Lower lobe of right lung (tissue), 2 donors: ENCODE results near the gene BBS2. TPM values are rescaled to one million over a fixed set of nuclear protein-coding genes. Genes with fewer than 3 reads are reported as not detected.

Experiments
- ATAC-seq, 2 donors: fragments of 200-7000 bp; cut with Tn5 transposase; one replicate each; pipeline ENCODE4 v1.9.1; 2020 to 2022; ENCODE audit warnings: mild to moderate bottlenecking in 2 of 2, moderate library complexity in 2 of 2
- DNase-seq: peaks from one replicate; pipeline ENCODE4 v3.0.0-alpha.2; 2020
- H3K27ac ChIP-seq: fragments of 200-600 bp; one replicate; pipeline ENCODE4 v1.8.0; 2022
- H3K27me3 ChIP-seq: fragments of 200-600 bp; one replicate; pipeline ENCODE4 v1.8.0; 2022; ENCODE audit warnings: low read depth
- H3K36me3 ChIP-seq: fragments of 200-600 bp; one replicate; pipeline ENCODE4 v1.8.0; 2022; ENCODE audit warnings: mild to moderate bottlenecking
- H3K4me1 ChIP-seq: fragments of 200-600 bp; one replicate; pipeline ENCODE4 v1.8.0; 2022
- H3K4me3 ChIP-seq: fragments of 200-600 bp; one replicate; pipeline ENCODE4 v1.8.0; 2022; ENCODE audit warnings: mild to moderate bottlenecking
- H3K9me3 ChIP-seq: fragments of 200-600 bp; one replicate; pipeline ENCODE4 v1.8.0; 2022
- intact Hi-C: fragments of 100-400 bp; cut with DNase I; formaldehyde crosslinking; loops from one replicate; pipeline ENCODE4 v1.11.0; 2022
- total RNA-seq: library from RNA; stranded (reverse); fragmentation: NEBNext Ultra II Directional; extraction: Animal tissue kit (Norgen Biotek cat#: 25700); gene quantifications from one replicate; pipeline ENCODE4 v1.2.1, GENCODE V29; 2021
- TF ChIP-seq, protein P1 (sequence below): fragments of 200-600 bp; IDR thresholded peaks from one replicate; pipeline ENCODE4 v1.8.0; 2022; ENCODE audit warnings: antibody characterized with exemption, mild to moderate bottlenecking
- donor health status: DM: no; HTN: yes; CAD: no; lungs with severe emphysema.

Gene BBS2
- total RNA-seq, 1 donor from 2014 or later = 42.2 TPM

DNA sequence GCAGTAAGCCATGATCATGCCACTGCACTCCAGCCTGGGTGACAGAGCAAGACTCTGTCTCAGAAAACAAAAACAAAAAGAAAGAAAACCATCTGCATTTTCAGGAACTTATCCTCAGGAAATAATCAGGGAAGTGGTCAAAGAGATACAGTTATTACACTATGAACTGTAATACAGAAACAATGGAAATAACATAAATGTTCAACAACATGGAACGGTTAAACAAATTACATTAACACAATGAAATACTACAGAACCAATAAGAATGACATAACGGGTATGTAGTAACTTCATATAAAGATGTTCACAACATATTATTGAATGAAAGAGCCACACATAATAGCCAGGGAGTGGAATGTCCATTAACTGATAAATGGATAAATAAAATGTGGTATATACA lies 6.7 kb downstream of the BBS2 start:
- TF ChIP-seq, protein P1, sequence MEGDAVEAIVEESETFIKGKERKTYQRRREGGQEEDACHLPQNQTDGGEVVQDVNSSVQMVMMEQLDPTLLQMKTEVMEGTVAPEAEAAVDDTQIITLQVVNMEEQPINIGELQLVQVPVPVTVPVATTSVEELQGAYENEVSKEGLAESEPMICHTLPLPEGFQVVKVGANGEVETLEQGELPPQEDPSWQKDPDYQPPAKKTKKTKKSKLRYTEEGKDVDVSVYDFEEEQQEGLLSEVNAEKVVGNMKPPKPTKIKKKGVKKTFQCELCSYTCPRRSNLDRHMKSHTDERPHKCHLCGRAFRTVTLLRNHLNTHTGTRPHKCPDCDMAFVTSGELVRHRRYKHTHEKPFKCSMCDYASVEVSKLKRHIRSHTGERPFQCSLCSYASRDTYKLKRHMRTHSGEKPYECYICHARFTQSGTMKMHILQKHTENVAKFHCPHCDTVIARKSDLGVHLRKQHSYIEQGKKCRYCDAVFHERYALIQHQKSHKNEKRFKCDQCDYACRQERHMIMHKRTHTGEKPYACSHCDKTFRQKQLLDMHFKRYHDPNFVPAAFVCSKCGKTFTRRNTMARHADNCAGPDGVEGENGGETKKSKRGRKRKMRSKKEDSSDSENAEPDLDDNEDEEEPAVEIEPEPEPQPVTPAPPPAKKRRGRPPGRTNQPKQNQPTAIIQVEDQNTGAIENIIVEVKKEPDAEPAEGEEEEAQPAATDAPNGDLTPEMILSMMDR = no peak
- intact Hi-C loops = loop anchor here (10.0 kb wide), 1 partner anchor 192 kb away; no protein-coding TSS in a partner anchor
- ATAC-seq = no peak
- DNase-seq = no peak
- Histone ChIP-seq H3K9me3 (no peaks in the 10 kb centered on the region), H3K27ac (no peak overlapping the region), H3K4me3 (no peak overlapping the region), H3K27me3 (no peaks in the 10 kb centered on the region), H3K36me3 (peaks cover 43% of the 10 kb centered on the region), H3K4me1 (peaks cover 25% of the 10 kb centered on the region)

DNA sequence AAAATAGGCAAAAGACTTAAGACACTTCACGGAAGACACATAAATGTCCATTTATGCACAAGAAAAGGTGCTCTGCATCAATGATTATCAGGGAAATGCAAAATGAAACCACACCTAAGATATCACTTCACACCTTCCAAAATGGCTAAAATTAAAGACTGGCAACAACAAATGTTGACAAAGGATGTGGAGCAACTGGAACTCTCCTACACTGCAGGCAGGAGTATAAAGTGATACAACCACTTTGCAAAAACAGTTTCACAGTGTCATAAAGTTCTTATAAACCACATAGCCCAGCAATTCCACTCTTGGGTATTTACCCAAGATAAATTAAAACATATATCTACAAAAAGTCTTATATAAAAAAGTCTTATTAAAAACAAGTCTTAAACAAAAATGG lies 7.8 kb downstream of the BBS2 start:
- Histone ChIP-seq H3K4me1 (peaks cover 18% of the 10 kb centered on the region), H3K4me3 (no peak overlapping the region), H3K36me3 (peaks cover 53% of the 10 kb centered on the region), H3K9me3 (no peaks in the 10 kb centered on the region), H3K27ac (no peak overlapping the region), H3K27me3 (no peaks in the 10 kb centered on the region)
- intact Hi-C loops = loop anchor here (10.0 kb wide), 1 partner anchor 193 kb away; no protein-coding TSS in a partner anchor
- ATAC-seq = no peak
- TF ChIP-seq, protein P1 = no peak
- DNase-seq = no peak

DNA sequence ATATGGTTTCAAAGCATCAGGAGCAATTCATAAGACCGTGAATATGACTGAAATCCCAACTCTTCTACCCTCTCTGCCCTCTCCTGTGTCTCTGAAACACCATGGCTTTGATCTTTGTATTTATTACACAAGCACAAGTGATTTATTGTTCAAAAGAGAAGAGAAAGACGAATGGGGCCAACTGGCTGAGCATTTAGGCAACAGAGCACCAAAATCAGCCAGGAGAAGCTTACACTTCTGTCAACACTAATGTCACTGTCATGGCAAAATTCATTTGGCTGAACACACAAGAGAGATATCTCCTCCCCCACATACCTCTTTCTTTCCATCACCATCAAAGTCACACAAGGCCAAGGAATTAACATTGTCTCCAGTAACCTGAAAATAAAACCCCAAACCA lies 9.3 kb downstream of the BBS2 start:
- Histone ChIP-seq H3K4me1 (peaks cover 14% of the 10 kb centered on the region), H3K36me3 (peaks cover 65% of the 10 kb centered on the region), H3K27me3 (no peaks in the 10 kb centered on the region), H3K27ac (no peak overlapping the region), H3K9me3 (no peaks in the 10 kb centered on the region), H3K4me3 (no peak overlapping the region)
- intact Hi-C loops = loop anchor here (10.0 kb wide), 1 partner anchor 194 kb away; no protein-coding TSS in a partner anchor
- TF ChIP-seq, protein P1 = no peak
- no peak for ATAC-seq
- DNase-seq = no peak

GRCh38 chr16:56506941-56507340 lies 12.9 kb downstream of the BBS2 start:
- intact Hi-C loops = no loop called here
- H3K27ac ChIP-seq = no peak overlapping the region
- H3K4me3 ChIP-seq = no peak overlapping the region
- ATAC-seq = no peak
- TF ChIP-seq, protein P1 = no peak
- H3K9me3 ChIP-seq = no peaks in the 10 kb centered on the region
- no peak for DNase-seq
- no peaks in the 10 kb centered on the region for H3K27me3 ChIP-seq
- H3K4me1 ChIP-seq = no peaks in the 10 kb centered on the region
- H3K36me3 ChIP-seq = peaks cover 91% of the 10 kb centered on the region

GRCh38 chr16:56505181-56505580 lies 14.6 kb downstream of the BBS2 start:
- ATAC-seq = no peak
- intact Hi-C loops = no loop called here
- no peak overlapping the region for H3K27ac ChIP-seq

More at GRCh38 chr16:56505181-56505580, 14.6 kb downstream of the BBS2 start:
- no peaks in the 10 kb centered on the region for H3K27me3 ChIP-seq
- no peaks in the 10 kb centered on the region for H3K9me3 ChIP-seq
- DNase-seq = no peak
- H3K4me3 ChIP-seq = no peak overlapping the region
- TF ChIP-seq, protein P1 = no peak
- H3K36me3 ChIP-seq = peaks cover 95% of the 10 kb centered on the region
- no peaks in the 10 kb centered on the region for H3K4me1 ChIP-seq
